ENCODE measurements around the gene NTF4.
"Not testable (repeated sequence)": the region's sequence is repeated elsewhere in the genome, so short reads cannot be mapped to it uniquely, and the experiment has no call there.

NTF4 gene

DNA sequence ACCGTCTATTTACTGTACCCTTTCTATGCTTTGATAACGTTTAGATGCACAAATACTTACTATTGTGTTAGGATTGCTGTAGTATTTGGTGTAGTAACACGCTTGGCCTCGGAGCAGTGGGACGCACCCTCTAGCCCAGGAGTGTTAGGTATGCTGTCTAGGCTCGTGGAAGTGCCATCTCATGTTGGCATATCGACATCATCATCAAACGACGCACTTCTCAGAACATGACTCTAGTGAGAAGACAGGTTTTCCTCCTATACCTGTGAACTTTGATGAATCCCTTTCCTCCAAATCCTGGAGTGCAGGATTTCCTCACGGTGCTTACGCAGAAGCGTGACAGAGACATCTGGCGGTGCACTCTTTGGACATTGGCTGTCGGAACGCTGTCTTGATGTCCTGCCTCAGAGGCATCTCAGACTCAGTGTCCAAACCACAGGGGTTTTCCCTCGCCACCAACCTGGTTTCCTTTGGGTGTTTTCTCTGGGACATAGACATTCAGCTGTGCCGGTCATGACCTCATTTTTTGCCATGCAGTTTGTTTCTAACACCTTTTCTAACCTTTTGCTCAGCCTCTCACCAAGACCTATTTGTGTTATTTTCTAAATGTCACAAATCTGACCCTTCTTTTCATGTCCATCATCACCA is 26.9 kb upstream of the NTF4 start:
- DNase-seq (ENCODE audit: low spot score): no peak

- no peak for DNase-seq (ENCODE audit: low spot score)
These were observed 21.7 kb upstream of the NTF4 start for GRCh38 chr19:49086296-49086695.

DNA sequence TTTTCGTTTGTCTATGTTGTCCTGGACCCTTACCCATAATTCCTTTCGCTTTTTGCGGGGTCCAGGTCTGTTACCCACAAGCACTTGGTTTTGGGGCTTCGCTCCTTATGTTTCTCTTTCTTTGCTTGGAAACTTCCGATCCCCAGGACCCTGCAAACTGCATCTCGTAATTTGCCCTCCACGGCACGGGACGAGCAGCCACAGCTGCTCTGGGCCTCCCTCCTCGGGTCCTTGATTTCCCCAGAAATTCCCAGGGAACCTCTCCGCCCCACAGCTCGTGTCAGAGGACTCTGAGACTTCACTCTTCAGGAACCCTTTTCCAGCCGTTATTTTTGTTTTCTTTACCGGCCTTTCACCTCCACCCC is 21.2 kb upstream of the NTF4 start:
- no peak for DNase-seq (ENCODE audit: low spot score)

GRCh38 chr19:49085020-49085867 is 20.6 kb upstream of the NTF4 start, which contains the start of gene SNRNP70:
SNRNP70 (plus strand) TSS chr19:49085451; CDS start chr19:49086415, 964 bp downstream.
- DNase-seq (ENCODE audit: low spot score): peak; percentile 100

- DNase-seq (ENCODE audit: low spot score): no peak
These were observed 19.8 kb upstream of the NTF4 start for GRCh38 chr19:49084206-49085019.

DNA sequence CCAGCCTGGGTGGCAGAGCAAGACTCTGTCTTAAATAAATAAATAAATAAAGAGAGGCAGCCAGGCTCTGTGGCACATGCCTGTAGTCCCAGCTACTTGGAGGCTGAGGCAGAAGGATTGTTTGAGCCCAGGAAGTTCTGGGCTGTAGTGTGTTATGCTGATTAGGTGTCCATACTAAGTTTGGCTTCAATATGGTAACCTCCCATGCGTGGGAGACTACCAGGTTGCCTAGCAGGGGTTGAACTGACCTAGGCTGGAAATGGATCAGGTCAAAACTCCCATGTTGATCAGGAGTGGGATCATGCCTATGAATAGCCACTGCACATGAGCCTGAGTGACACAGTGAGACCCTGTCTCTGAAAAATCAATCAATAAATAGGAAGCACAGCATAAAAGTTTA is 16.7 kb upstream of the NTF4 start:
- DNase-seq (ENCODE audit: low spot score): no peak

DNA sequence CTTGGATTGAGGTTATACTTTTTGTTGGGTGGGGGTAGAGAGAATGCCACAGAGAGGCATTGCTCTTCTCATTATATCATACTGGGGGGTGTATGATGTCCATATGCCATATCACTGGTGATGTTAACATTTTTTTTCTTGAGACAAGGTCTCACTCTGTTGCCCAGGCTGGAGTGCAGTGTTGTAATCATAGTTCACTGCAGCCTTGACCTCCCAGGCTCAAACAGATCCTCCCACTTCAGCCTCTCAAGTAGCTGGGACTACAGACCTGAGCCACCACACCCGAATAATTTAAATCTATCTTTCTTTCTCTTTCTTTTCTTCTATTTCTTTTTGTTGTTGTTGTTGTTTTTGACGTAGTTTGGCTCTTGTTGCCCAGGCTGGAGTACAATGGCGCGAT is 15.8 kb upstream of the NTF4 start:
- DNase-seq (ENCODE audit: low spot score): no peak

GRCh38 chr19:49074869-49075268 is 10.3 kb upstream of the NTF4 start:
- not testable (repeated sequence) for DNase-seq (ENCODE audit: low spot score)

DNA sequence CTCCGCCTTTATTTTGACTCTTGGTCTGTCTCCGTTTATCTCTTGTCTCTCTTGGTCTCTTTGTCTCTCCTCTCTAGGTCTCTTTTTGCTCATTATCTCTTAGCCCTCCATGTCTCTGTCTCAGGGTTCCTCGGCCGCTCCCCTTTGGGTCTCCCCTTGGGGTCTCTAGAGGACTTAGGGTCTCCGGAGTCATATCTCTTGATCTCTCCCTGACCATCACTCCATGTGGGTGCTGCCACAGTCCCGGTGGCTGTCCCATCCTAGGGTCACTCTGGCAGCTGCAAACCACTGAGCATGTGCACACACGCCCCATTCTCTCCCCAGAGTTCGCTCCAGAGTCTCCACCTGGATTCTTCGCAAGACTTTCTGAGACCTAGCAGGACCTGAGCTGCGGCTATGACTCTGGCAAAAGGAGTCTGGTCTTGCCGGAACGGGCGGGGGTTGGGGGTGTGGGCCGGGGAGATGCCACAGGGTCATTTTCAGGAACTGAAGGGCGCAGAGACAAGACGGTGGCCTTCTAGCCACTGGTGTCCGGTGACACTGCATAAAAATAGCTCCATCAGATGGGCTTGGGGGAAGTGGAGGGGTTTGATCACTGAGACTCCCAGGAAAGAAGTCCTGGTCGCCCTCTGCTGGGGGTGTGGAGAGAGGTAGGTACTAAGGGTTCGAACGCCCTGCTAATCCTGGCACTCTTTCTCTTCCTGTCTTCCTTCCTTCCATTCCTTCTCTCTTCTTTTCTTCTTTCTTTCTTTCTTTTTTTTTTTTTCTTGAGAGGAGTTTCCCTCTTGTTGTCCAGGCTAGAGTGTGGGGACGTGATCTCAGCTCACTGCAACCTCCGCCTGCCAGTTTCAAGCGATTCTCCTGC is 9.1 kb upstream of the NTF4 start:
- no peak for DNase-seq (ENCODE audit: low spot score)

DNA sequence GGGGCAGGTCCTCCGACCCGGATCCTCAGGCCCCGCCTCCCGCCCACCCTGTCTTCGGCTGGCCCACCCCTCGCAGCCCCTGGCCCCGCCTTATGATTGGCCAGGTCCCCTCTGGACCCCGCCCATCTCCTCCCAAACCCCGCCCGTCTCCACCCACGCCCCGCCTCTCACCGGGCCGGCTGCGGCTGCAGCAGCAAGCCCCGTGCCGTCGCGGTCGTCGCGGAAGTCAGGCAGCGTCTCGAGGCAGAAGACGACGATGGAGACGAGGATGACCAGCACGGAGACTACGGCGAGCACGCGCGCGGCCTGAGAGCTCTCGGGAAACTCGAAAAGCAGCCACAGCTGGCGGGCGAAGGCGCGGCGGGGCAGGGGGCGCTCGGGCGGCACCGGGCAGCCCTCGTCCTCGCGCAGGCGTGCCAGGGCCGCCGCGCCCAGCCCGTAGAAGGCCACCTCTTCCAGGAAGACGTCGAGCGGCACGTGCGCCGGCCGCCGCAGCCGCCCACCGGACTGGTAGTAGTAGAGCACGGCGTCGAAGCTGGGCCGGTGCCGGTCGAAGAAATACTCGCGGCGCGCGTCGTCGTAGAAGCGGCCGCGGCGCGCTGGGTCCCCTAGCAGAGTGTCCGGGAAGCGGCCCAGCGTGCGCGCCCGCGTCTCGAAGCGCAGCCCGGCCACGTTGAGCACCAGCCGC is 7.4 kb upstream of the NTF4 start:
- no peak for DNase-seq (ENCODE audit: low spot score)

DNA sequence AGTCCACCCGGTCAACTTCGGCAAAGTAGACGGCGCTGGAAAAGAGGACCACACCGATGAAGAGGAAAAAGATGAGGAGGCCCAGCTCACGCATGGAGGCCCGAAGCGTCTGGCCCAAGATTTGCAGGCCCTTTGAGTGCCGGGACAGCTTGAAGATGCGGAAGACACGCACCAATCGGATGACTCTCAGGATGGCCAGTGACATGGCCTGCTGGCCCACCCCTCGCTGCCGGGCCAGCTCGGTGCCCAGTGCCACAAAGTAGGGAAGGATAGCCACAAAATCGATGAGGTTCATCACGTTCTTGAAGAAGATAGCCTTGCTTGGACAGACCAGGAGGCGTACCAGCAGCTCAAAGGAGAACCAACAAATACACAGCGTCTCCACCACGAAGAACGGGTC is 5.8 kb upstream of the NTF4 start:
- no peak for DNase-seq (ENCODE audit: low spot score)

- no peak for DNase-seq (ENCODE audit: low spot score)
These were observed 4.4 kb upstream of the NTF4 start for GRCh38 chr19:49069026-49069425.

DNA sequence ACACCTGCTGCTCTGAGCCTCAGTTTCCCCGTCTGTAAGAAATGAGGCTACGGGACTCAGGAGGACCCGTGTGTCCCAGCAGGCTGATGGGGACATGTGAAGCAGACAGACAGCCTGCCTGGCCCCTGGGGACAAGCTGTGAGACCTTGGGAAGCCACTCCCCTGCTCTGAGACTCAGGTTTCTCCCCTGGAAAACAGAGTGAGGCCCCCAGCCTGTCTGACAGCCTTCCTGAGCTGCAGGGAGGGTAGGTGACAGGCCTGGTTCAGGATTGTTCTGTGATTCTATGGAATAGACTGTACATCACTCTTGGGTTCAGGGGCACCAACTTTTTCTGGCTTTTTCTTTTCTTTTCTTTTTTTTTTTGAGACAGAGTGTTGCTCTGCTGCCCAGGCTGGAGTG is 2.9 kb upstream of the NTF4 start:
- DNase-seq (ENCODE audit: low spot score): no peak

DNA sequence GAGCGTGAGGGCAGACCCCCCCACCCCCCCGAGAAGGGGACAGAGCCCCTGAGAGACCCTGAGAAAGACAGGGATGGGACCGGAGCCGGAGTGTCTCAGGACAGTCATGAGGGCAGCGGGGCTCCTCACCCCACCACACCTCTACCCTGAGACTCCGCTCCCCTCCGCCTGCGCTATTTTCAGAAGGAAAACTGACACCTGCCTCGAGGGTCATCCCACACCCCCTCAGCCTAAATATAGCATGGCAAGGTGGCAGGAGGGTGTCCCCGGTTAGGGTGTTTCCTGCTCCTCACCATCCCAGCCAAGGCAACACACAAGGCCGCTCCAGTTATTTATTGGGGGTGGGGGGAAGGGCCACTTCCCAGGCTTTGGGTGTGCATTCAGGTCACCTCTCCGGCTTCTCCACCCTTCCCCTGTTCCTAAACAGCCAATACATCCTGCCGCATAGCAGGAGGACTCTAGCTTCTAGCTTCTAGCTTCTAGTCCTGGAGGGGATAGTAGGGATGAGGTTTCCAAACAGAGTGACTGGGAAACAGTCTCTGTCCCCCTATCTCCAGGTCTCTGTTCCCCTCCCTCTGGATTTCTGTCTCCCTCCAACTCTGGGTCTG is 1.4 kb upstream of the NTF4 start:
- no peak for DNase-seq (ENCODE audit: low spot score)

DNA sequence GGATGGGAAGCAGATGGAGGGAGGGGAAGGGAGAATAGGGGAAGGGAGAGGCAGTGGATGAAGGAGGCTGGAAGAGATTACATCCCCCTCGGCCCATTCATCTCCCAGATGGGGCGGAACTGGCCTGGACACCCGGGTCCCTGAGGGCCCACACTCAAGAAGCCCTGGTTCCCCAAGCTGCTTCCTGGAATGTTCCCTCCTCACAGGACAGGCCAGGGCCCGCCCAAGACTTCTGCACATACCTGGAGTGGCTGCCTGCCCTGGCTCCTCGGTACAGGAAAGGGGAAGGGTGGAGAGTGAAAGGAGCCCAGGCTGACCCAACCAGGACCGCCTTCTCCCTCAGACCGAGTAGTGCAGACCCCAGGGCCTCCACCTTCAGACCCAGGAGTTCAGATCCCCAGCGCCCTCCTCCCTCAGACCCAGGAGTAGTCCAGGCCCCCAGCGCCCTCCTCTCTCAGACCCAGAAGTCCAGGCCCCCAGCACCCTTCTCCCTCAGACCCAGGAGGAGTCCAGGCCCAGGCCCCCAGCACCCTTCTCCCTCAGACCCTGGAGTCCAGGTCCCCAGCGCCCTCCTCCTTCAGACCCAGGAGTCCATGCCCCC is 489 bp downstream of the NTF4 start:
- DNase-seq (ENCODE audit: low spot score): no peak

- no peak for DNase-seq (ENCODE audit: low spot score)
These were observed 3.2 kb downstream of the NTF4 start for GRCh38 chr19:49061445-49061844.

DNA sequence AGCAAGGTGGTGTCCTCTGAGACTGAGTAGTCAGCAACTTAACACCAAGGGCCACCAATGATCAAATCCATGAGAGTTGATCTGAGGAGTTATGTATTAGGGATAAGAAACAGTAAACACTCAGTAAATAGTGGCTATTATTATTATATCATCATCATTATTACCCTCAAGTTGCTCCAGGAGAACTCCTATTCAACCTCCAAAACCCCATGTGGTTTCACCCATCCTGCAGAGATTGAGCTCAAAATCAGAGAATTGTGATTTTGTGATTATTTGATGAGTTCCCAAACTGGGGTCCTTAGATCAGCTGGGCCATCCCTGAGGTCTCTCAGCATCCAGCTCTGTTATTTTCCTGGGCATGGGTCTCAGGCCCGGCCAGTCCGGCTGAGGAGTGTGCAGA is 3.6 kb downstream of the NTF4 start:
- no peak for DNase-seq (ENCODE audit: low spot score)

DNA sequence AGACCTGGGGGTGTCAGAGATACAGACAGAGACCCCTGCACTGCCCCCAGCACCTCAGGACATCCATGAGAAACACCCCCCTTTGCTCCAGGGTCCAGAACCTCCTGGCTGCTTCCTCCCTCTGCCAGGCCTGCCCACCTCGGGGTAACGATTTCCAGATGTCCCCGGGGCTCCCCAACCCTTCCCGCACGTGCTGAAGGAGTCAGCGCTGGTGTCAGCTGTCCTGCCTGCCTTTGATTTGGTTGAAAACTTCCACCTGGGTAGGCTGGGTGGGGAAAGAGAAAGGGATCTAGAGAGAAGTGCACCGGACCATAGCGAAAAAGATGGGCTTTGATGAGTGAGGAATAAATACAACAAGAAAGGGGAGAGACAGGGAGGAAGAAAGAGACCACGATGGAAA is 5.6 kb downstream of the NTF4 start:
- DNase-seq (ENCODE audit: low spot score): no peak

DNA sequence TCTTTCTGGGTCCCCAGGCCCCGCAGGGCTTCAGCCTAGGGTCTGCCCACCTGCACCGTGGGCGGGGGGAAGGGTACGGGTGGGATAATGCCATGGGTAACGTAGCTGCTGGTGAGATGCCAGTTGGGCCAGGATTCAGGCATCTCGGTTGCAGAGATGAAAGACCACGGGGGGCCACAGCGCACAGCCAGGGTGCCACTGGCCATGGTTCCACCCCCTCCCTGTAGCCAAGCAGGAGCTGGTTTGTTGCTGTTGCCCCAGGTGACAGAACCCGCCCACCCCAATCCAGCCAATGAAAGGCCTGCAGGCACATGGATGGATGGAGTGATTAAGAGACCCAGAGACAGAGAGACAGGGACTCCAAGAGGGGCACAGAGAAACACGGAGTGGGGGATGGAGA is 6.1 kb downstream of the NTF4 start:
- DNase-seq (ENCODE audit: low spot score): no peak

DNA sequence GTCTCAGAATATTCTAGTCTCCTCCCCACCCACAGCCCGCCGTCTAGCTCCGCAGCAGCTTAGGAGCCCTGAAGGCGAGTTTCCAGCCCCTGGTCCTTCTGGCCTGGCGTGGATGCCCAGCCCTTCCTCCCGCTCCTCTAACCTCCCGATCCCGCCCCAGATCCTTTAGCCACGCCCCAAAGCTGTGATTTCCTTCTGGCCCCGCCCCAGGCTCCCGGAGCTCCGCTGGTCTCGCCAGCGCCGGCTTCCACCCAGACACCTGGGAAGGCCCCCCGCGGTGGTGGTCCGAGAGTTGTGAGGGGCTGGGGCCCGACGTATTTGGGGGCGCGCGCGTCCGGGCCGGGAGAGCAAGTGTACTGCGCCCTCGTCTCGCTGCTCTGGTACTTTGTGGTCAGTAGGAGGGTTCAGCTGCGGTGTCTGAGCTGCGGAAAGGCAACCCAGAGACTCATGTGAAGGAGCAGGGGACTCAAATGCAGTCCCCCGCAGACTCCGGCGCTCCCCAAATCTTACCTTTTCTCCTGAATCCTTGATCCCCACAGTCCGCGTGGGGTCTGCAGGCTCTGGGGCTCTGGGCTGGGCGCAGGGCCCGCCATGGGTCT is 6.9 kb downstream of the NTF4 start, which contains the start of gene CGB7:
Gene CGB7, minus strand, starts transcription at position 114 of the 599 bp plus-strand sequence. CDS start 2,374 bp downstream, outside the sequence.
- peak; percentile 18 for DNase-seq (ENCODE audit: low spot score)
